Fibroblast of upper back skin (primary cell): ENCODE results near the gene ETFDH.
"Not testable (repeated sequence)": the region's sequence is repeated elsewhere in the genome, so short reads cannot be mapped to it uniquely, and the experiment has no call there.

ENCODE experiments used
- DNase-seq: peaks from one replicate; pipeline ENCODE4 v3.0.0-alpha.2; 2013

ETFDH gene

GRCh38 chr4:158681629-158682028 lies 9.5 kb downstream of the ETFDH start:
- no peak for DNase-seq

- no peak for DNase-seq
These were observed 10.0 kb downstream of the ETFDH start for GRCh38 chr4:158682066-158682465.

GRCh38 chr4:158688813-158689212 lies 16.7 kb downstream of the ETFDH start:
- no peak for DNase-seq

- DNase-seq, result no peak
These were observed 32.2 kb downstream of the ETFDH start for GRCh38 chr4:158704274-158704673.

- peak; percentile 11 for DNase-seq
These were observed 38.7 kb downstream of the ETFDH start for GRCh38 chr4:158710814-158711213.

GRCh38 chr4:158712622-158713021 lies 40.5 kb downstream of the ETFDH start:
- DNase-seq, result not testable (repeated sequence)

GRCh38 chr4:158714937-158715336 lies 42.8 kb downstream of the ETFDH start:
- no peak for DNase-seq

GRCh38 chr4:158715802-158716201 lies 43.7 kb downstream of the ETFDH start:
- no peak for DNase-seq

GRCh38 chr4:158721680-158722079 lies 49.6 kb downstream of the ETFDH start:
- no peak for DNase-seq

GRCh38 chr4:158722291-158722916 lies 50.3 kb downstream of the ETFDH start:
- DNase-seq, result peak; percentile 33

GRCh38 chr4:158722917-158723793 lies 51.1 kb downstream of the ETFDH start, which contains the start of gene PPID:
Gene PPID, minus strand, starts transcription at chr4:158723396. Its CDS starts 108 bp downstream, at chr4:158723288.
- peak; percentile 73 for DNase-seq

- no peak for DNase-seq
These were observed 52.5 kb downstream of the ETFDH start for GRCh38 chr4:158724637-158725036.

GRCh38 chr4:158726633-158727032 lies 54.5 kb downstream of the ETFDH start:
- DNase-seq, result no peak

GRCh38 chr4:158728236-158728635 lies 56.1 kb downstream of the ETFDH start:
- no peak for DNase-seq

- DNase-seq, result peak; percentile 64
These were observed 57.8 kb downstream of the ETFDH start for GRCh38 chr4:158729716-158730559.

GRCh38 chr4:158738866-158739265 lies 66.8 kb downstream of the ETFDH start:
- no peak for DNase-seq

GRCh38 chr4:158739600-158739999 lies 67.5 kb downstream of the ETFDH start:
- no peak for DNase-seq

- no peak for DNase-seq
These were observed 69.4 kb downstream of the ETFDH start for GRCh38 chr4:158741326-158742021.

- DNase-seq, result not testable (repeated sequence)
These were observed 74.4 kb downstream of the ETFDH start for GRCh38 chr4:158746537-158746936.

GRCh38 chr4:158750379-158750778 lies 78.3 kb downstream of the ETFDH start:
- DNase-seq, result peak; percentile 89

GRCh38 chr4:158754385-158755180 lies 82.5 kb downstream of the ETFDH start:
- peak; percentile 64 for DNase-seq

- not testable (repeated sequence) for DNase-seq
These were observed 83.7 kb downstream of the ETFDH start for GRCh38 chr4:158755819-158756218.
